Neural cell (in vitro differentiated cells): Measurements from ENCODE around the gene DNAJA1. TPM values are rescaled to one million over a fixed set of nuclear protein-coding genes. Genes with fewer than 3 reads are reported as not detected.
"Not testable (repeated sequence)": the region's sequence is repeated elsewhere in the genome, so short reads cannot be mapped to it uniquely, and the experiment has no call there.

ENCODE experiments used
- H2AFZ ChIP-seq: fragments of 200-600, 300-800 bp; sonication (generic), shearing (Covaris generic); 2 replicates; pipeline ENCODE4 v1.6.0; 2014; ENCODE audit warnings: low read depth, mild to moderate bottlenecking, antibody characterized with exemption, low read length, moderate library complexity
- H3F3A ChIP-seq: fragments of 200-600 bp; shearing (Covaris generic); 2 replicates; pipeline ENCODE4 v1.6.1; 2016; ENCODE audit warnings: mild to moderate bottlenecking, moderate library complexity, mixed read lengths, antibody characterized with exemption, low read length; ENCODE audit not compliant: insufficient read depth, poor library complexity, severe bottlenecking
- H3K27ac ChIP-seq: fragments of 200-600, 300-800 bp; sonication (generic), shearing (Covaris generic); 2 replicates; pipeline ENCODE4 v1.5.1; 2014; ENCODE audit warnings: mild to moderate bottlenecking, low read length, moderate library complexity
- H3K27me3 ChIP-seq: fragments of 300-800, 200-600 bp; sonication (generic), shearing (Covaris generic); 2 replicates; pipeline ENCODE4 v1.6.0; 2014; ENCODE audit warnings: mild to moderate bottlenecking, low read depth, low read length, moderate library complexity; ENCODE audit not compliant: insufficient read depth
- H3K36me3 ChIP-seq: fragments of 300-800, 200-600 bp; sonication (generic), shearing (Covaris generic); 2 replicates; pipeline ENCODE4 v1.5.1; 2014; ENCODE audit warnings: mild to moderate bottlenecking, antibody characterized with exemption, low read length, moderate library complexity; ENCODE audit not compliant: insufficient read depth
- H3K4me2 ChIP-seq: fragments of 300-800, 200-600 bp; sonication (generic), shearing (Covaris generic); 2 replicates; pipeline ENCODE4 v1.6.0; 2014; ENCODE audit warnings: mild to moderate bottlenecking, low read length
- H3K4me3 ChIP-seq: fragments of 300-800, 200-600 bp; sonication (generic), shearing (Covaris generic); 2 replicates; pipeline ENCODE4 v1.5.1; 2014; ENCODE audit warnings: mild to moderate bottlenecking, low read length, moderate library complexity
- H3K79me2 ChIP-seq: fragments of 200-600 bp; shearing (Covaris generic); replicated peaks from 2 replicates; pipeline ENCODE4 v1.6.0; 2014; ENCODE audit warnings: mild to moderate bottlenecking, low read length, moderate library complexity; ENCODE audit not compliant: insufficient read depth
- H3K9ac ChIP-seq: fragments of 300-800, 200-600 bp; sonication (generic), shearing (Covaris generic); 2 replicates; pipeline ENCODE4 v1.6.1; 2016; ENCODE audit warnings: mild to moderate bottlenecking, low read length, mixed read lengths
- H3K9me2 ChIP-seq: fragments of 200-600 bp; shearing (Covaris generic); 2 replicates; pipeline ENCODE4 v1.6.1; 2016; ENCODE audit warnings: mild to moderate bottlenecking, low read length, mixed read lengths; ENCODE audit not compliant: insufficient read depth
- H3K9me3 ChIP-seq: fragments of 200-600, 300-800 bp; sonication (generic), shearing (Covaris generic); 2 replicates; pipeline ENCODE4 v1.6.1; 2016; ENCODE audit warnings: mild to moderate bottlenecking, mixed run types, low read length, moderate library complexity, mixed read lengths
- H4K20me1 ChIP-seq: fragments of 200-600 bp; shearing (Covaris generic); 2 replicates; pipeline ENCODE4 v1.6.1; 2016; ENCODE audit warnings: mild to moderate bottlenecking, mixed run types; ENCODE audit not compliant: insufficient read depth
- CTCF ChIP-seq: fragments of 450-650 bp; IDR thresholded peaks from 2 replicates; pipeline ENCODE4 v1.5.1; 2014; ENCODE audit warnings: antibody characterized with exemption, mild to moderate bottlenecking, moderate library complexity; ENCODE audit not compliant: poor library complexity, severe bottlenecking
- EP300 ChIP-seq: fragments of 450-650 bp; conservative IDR thresholded peaks from 2 replicates; pipeline ENCODE4 v1.6.1; 2014; ENCODE audit warnings: antibody characterized with exemption, mild to moderate bottlenecking, moderate library complexity; ENCODE audit not compliant: poor library complexity, severe bottlenecking
- EZH2 ChIP-seq: fragments of 200-600, 300-800 bp; shearing (Covaris generic), sonication (generic); IDR thresholded peaks from 2 replicates; pipeline ENCODE4 v1.6.1; 2014; ENCODE audit warnings: antibody characterized with exemption, low read length, borderline replicate concordance, mild to moderate bottlenecking; ENCODE audit not compliant: insufficient read depth, poor library complexity, severe bottlenecking
- MXI1 ChIP-seq: fragments of 450-650 bp; conservative IDR thresholded peaks from 2 replicates; pipeline ENCODE4 v1.6.1; 2014; ENCODE audit warnings: antibody characterized with exemption, mild to moderate bottlenecking; ENCODE audit not compliant: poor library complexity, severe bottlenecking
- POLR2AphosphoS5 ChIP-seq: IDR thresholded peaks from 2 replicates; pipeline ENCODE4 v1.6.1; 2012
- RAD21 ChIP-seq: fragments of 450-650 bp; conservative IDR thresholded peaks from 2 replicates; pipeline ENCODE4 v1.6.1; 2014; ENCODE audit warnings: antibody characterized with exemption, mild to moderate bottlenecking, moderate library complexity
- REST ChIP-seq: IDR thresholded peaks from 2 replicates; pipeline ENCODE4 v1.6.1; 2012; ENCODE audit warnings: borderline replicate concordance
- SMC3 ChIP-seq: fragments of 450-650 bp; conservative IDR thresholded peaks from 2 replicates; pipeline ENCODE4 v1.6.1; 2014; ENCODE audit warnings: antibody characterized with exemption, mild to moderate bottlenecking, moderate library complexity; ENCODE audit not compliant: poor library complexity
- TAF1 ChIP-seq: IDR thresholded peaks from 2 replicates; pipeline ENCODE4 v1.6.1; 2012; ENCODE audit warnings: low read depth
- polyA plus RNA-seq: library from polyadenylated mRNA; depleted of rRNA; stranded (reverse); fragments of >200 nt; gene quantifications from 2 replicates; pipeline ENCODE4 v1.2.3, GENCODE V29; 2014

Gene DNAJA1
- polyA plus RNA-seq, 1 donor from 2014 or later, result 547 TPM

GRCh38 chr9:33082128-33082527 lies 57.1 kb downstream of the DNAJA1 start:
- no peaks in the 10 kb centered on the region for H3K9me3 ChIP-seq
- no peak overlapping the region for H3K27ac ChIP-seq
- no peaks in the 10 kb centered on the region for H3F3A ChIP-seq
- H4K20me1 ChIP-seq, result no peaks in the 10 kb centered on the region
- H3K4me2 ChIP-seq, result no peak overlapping the region
- TF ChIP-seq CTCF (no peak), MXI1 (no peak), REST (no peak), EZH2 (no peak), EP300 (no peak), TAF1 (no peak), SMC3 (no peak), POLR2AphosphoS5 (no peak), RAD21 (no peak)
- H3K9ac ChIP-seq, result no peak overlapping the region
- H3K4me3 ChIP-seq, result no peak overlapping the region
- H2AFZ ChIP-seq, result no peak overlapping the region
- no peaks in the 10 kb centered on the region for H3K27me3 ChIP-seq
- no peaks in the 10 kb centered on the region for H3K36me3 ChIP-seq
- no peaks in the 10 kb centered on the region for H3K79me2 ChIP-seq
- H3K9me2 ChIP-seq, result no peaks in the 10 kb centered on the region

GRCh38 chr9:33082538-33083326 lies 57.7 kb downstream of the DNAJA1 start:
- no peaks in the 10 kb centered on the region for H4K20me1 ChIP-seq
- H3K4me2 ChIP-seq, result no peak overlapping the region
- no peak overlapping the region for H2AFZ ChIP-seq
- H3F3A ChIP-seq, result no peaks in the 10 kb centered on the region
- no peaks in the 10 kb centered on the region for H3K9me3 ChIP-seq
- no peaks in the 10 kb centered on the region for H3K27me3 ChIP-seq
- no peaks in the 10 kb centered on the region for H3K36me3 ChIP-seq
- H3K27ac ChIP-seq, result no peak overlapping the region
- TF ChIP-seq EZH2 (no peak), MXI1 (no peak), REST (no peak), SMC3 (no peak), TAF1 (no peak), RAD21 (no peak), EP300 (no peak), CTCF (no peak), POLR2AphosphoS5 (no peak)
- H3K79me2 ChIP-seq, result no peaks in the 10 kb centered on the region
- no peak overlapping the region for H3K9ac ChIP-seq
- H3K4me3 ChIP-seq, result no peak overlapping the region
- no peaks in the 10 kb centered on the region for H3K9me2 ChIP-seq

GRCh38 chr9:33085672-33086071 lies 60.6 kb downstream of the DNAJA1 start:
- not testable (repeated sequence) for H3K4me2 ChIP-seq, H3K36me3 ChIP-seq, H3K27me3 ChIP-seq, H2AFZ ChIP-seq, H3K9ac ChIP-seq, H4K20me1 ChIP-seq, H3K27ac ChIP-seq, H3F3A ChIP-seq, H3K79me2 ChIP-seq, H3K4me3 ChIP-seq, H3K9me2 ChIP-seq, H3K9me3 ChIP-seq
